Measurements from ENCODE around the gene CNDP1. TPM values are rescaled to one million over a fixed set of nuclear protein-coding genes. Genes with fewer than 3 reads are reported as not detected.

CNDP1 gene
- total and polyA plus RNA-seq, 2 donors (not counting 1 experiment from before 2014, with no cell fraction given), result 0.19 to 0.57 TPM

DNA sequence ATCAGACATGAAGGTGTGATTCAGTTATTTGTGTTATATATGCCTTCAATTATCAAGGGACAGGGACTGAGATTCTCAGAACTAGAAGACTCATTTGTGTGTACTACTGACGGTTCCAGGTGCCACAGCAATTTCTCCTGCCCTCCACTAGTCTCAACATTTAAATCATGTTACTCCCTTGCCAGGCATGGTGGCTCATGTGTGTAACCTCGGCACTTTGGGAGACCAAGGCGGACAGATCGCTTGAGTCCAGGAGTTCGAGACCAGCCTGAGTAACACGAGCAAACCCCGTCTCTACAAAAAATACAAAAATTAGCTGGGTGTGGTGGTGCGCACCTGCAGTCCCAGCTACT, 37.0 kb upstream of the CNDP1 start:
- Histone ChIP-seq H3K79me2 (ENCODE audit: control insufficient read depth, insufficient read depth, low read length) (peaks cover 27% of the 10 kb centered on the region), H3K4me1 (ENCODE audit: control insufficient read depth in 2 of 2, insufficient read depth in 2 of 2, low read length in 2 of 2) (peaks cover 45 to 53% of the 10 kb centered on the region in 2 donors), H3K4me3 (ENCODE audit: control extremely low read depth in 1 of 5, extremely low read depth in 1 of 5, insufficient read depth in 1 of 5, low read depth in 2 of 5, low read length in 4 of 5) (peak overlapping the region in 4 of 5 experiments; percentile 19 to 95 (median 84)), H3K27me3 (replicated peaks in 1 of 4; ENCODE audit: control extremely low read depth in 1 of 4, control insufficient read depth in 3 of 4, insufficient read depth in 4 of 4, low read length in 3 of 4) (no peaks in the 10 kb centered on the region), H3K9me3 (ENCODE audit: control extremely low read depth in 1 of 3, control insufficient read depth in 2 of 3, insufficient read depth in 1 of 3, low read length in 2 of 3) (peaks cover 0 to 2% (median 0%) of the 10 kb centered on the region in 3 donors), H3K27ac (ENCODE audit: low read length in 2 of 2) (peak overlapping the region; percentile 85 to 91), H3K4me2 (replicated peaks; ENCODE audit: low read depth, low read length, poor library complexity, severe bottlenecking) (peak overlapping the region; percentile 94), H4K20me1 (ENCODE audit: control insufficient read depth, insufficient read depth, low read length, poor library complexity, severe bottlenecking) (no peaks in the 10 kb centered on the region), H2AFZ (ENCODE audit: insufficient read depth, low read depth, low read length, poor library complexity, severe bottlenecking) (no peak overlapping the region), H3K9ac (ENCODE audit: low read length) (peak overlapping the region; percentile 90), H3K36me3 (replicated peaks in 1 of 2; ENCODE audit: control extremely low read depth in 1 of 2, control insufficient read depth in 1 of 2, extremely low read depth in 1 of 2, insufficient read depth in 2 of 2, low read length in 1 of 2) (peaks cover 0 to 14% of the 10 kb centered on the region in 2 experiments)
- CTCF ChIA-PET, result no interaction called here
- peaks cover 54% of the 10 kb centered on the region for H3K4me1 Mint-ChIP-seq
- peak overlapping the region; percentile 94 for H3K27ac Mint-ChIP-seq
- intact Hi-C loops (cut with micrococcal nuclease), result loop anchor here (5.0 to 10.0 kb wide), 4 partner anchors 155 to 2000 kb away; partner anchors contain the start of genes TSHZ1 and ZNF516
- H3K4me3 Mint-ChIP-seq, result peak overlapping the region; percentile 95
- POLR2A ChIA-PET, result interaction anchor here (1.7 kb wide), 1 partner anchor 101 kb away, joined by 6 read pairs; the partner anchor contains the start of gene ZNF407
- 100% methylated on average over 1 of the region's 8 CpGs for WGBS (ENCODE audit: insufficient coverage)
- DNase-seq, result peak; percentile 25
- TF ChIP-seq CTCF (IDR thresholded peaks at IDR 0.05) (no peak), EZH2 (IDR thresholded peaks at IDR 0.05; ENCODE audit: borderline replicate concordance, insufficient read depth, low read depth, low read length, poor library complexity, severe bottlenecking) (no peak)
- no peaks in the 10 kb centered on the region for H3K27me3 Mint-ChIP-seq
- ATAC-seq (ENCODE audit: low read depth), result no peak
- no peaks in the 10 kb centered on the region for H3K9me3 Mint-ChIP-seq (ENCODE audit: insufficient read depth)

DNA sequence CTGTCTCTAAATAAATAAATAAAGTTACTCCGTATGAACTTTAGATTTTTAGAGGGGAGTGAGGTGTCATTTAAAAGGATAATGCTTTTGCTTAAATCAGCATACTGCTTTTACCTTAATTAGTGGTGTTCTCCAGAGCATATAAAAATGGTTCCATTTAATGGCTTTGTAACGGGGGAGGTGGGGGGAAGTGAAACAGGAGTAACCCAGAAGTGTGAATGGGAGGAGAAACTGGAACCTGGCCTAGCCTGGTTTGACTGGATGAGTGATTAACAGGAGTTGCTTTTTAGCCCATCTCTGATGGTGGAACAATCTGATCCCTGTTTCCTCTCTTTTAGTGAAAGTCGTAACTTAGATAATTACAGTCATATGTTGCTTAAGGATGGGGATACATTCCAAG, 36.5 kb upstream of the CNDP1 start:
- Mint-ChIP-seq H3K27ac (peak overlapping the region; percentile 94), H3K4me3 (peak overlapping the region; percentile 95), H3K9me3 (ENCODE audit: insufficient read depth) (no peaks in the 10 kb centered on the region), H3K4me1 (peaks cover 57% of the 10 kb centered on the region), H3K27me3 (no peaks in the 10 kb centered on the region)
- Histone ChIP-seq H3K27me3 (replicated peaks in 1 of 4; ENCODE audit: control extremely low read depth in 1 of 4, control insufficient read depth in 3 of 4, insufficient read depth in 4 of 4, low read length in 3 of 4) (no peaks in the 10 kb centered on the region), H2AFZ (ENCODE audit: insufficient read depth, low read depth, low read length, poor library complexity, severe bottlenecking) (no peak overlapping the region), H3K79me2 (ENCODE audit: control insufficient read depth, insufficient read depth, low read length) (peaks cover 32% of the 10 kb centered on the region), H3K27ac (ENCODE audit: low read length in 2 of 2) (peak overlapping the region; percentile 16 to 91), H3K4me1 (ENCODE audit: control insufficient read depth in 2 of 2, insufficient read depth in 2 of 2, low read length in 2 of 2) (peaks cover 45 to 57% of the 10 kb centered on the region in 2 donors), H4K20me1 (ENCODE audit: control insufficient read depth, insufficient read depth, low read length, poor library complexity, severe bottlenecking) (no peaks in the 10 kb centered on the region), H3K4me2 (replicated peaks; ENCODE audit: low read depth, low read length, poor library complexity, severe bottlenecking) (peak overlapping the region; percentile 94), H3K36me3 (replicated peaks in 1 of 2; ENCODE audit: control extremely low read depth in 1 of 2, control insufficient read depth in 1 of 2, extremely low read depth in 1 of 2, insufficient read depth in 2 of 2, low read length in 1 of 2) (peaks cover 0 to 19% of the 10 kb centered on the region in 2 experiments), H3K4me3 (ENCODE audit: control extremely low read depth in 1 of 5, extremely low read depth in 1 of 5, insufficient read depth in 1 of 5, low read depth in 2 of 5, low read length in 4 of 5) (no peak overlapping the region), H3K9me3 (ENCODE audit: control extremely low read depth in 1 of 3, control insufficient read depth in 2 of 3, insufficient read depth in 1 of 3, low read length in 2 of 3) (no peaks in the 10 kb centered on the region), H3K9ac (ENCODE audit: low read length) (no peak overlapping the region)
- 0% methylated on average over 1 of the region's 3 CpGs for WGBS (ENCODE audit: insufficient coverage)
- ATAC-seq (ENCODE audit: low read depth), result no peak
- CTCF ChIA-PET, result interaction anchor here (1.1 to 1.2 kb wide), 2 partner anchors 144 to 155 kb away, joined by 3 read pairs; no protein-coding TSS in a partner anchor
- POLR2A ChIA-PET, result no interaction called here
- intact Hi-C loops (cut with micrococcal nuclease), result loop anchor here (5.0 to 10.0 kb wide), 4 partner anchors 155 to 2000 kb away; partner anchors contain the start of genes TSHZ1 and ZNF516
- TF ChIP-seq CTCF (IDR thresholded peaks at IDR 0.05) (no peak), EZH2 (IDR thresholded peaks at IDR 0.05; ENCODE audit: borderline replicate concordance, insufficient read depth, low read depth, low read length, poor library complexity, severe bottlenecking) (no peak)
- peak; percentile 50 for DNase-seq

Data from B cell (primary cell).